H1 (cell line): ENCODE results near the gene LILRB3. TPM values are rescaled to one million over a fixed set of nuclear protein-coding genes. Genes with fewer than 3 reads are reported as not detected.

Experiments used
- CHD2 ChIP-seq: IDR thresholded peaks from 2 replicates; pipeline ENCODE4 v1.6.1; 2012; ENCODE audit warnings: low read length, improper control_type of control experiment
- EP300 ChIP-seq, 2 experiments: IDR thresholded peaks; 1 replicate in 1 of 2; 2 replicates in 1 of 2; pipeline ENCODE4 v1.6.1; 2011 to 2012; ENCODE audit warnings: low read depth in 2 of 2, low read length in 2 of 2, mild to moderate bottlenecking in 2 of 2, borderline replicate concordance in 1 of 2, inconsistent platforms in 1 of 2, moderate library complexity in 1 of 2
- GABPA ChIP-seq: IDR thresholded peaks from 2 replicates; pipeline ENCODE4 v1.6.1; 2011; ENCODE audit warnings: mild to moderate bottlenecking, low read length, moderate library complexity, borderline replicate concordance; ENCODE audit not compliant: insufficient read depth
- JUN ChIP-seq: IDR thresholded peaks from 2 replicates; pipeline ENCODE4 v1.6.1; 2011; ENCODE audit warnings: low read depth, mild to moderate bottlenecking, improper control_type of control experiment, low read length
- JUND ChIP-seq: IDR thresholded peaks from 2 replicates; pipeline ENCODE4 v1.6.1; 2011; ENCODE audit warnings: mild to moderate bottlenecking, improper control_type of control experiment, low read length
- KDM1A ChIP-seq: fragments of 200-600, 300-600 bp; sonication (generic); IDR thresholded peaks from 2 replicates; pipeline ENCODE4 v1.7.1; 2016; ENCODE audit warnings: mild to moderate bottlenecking, low read length, borderline replicate concordance
- SIRT6 ChIP-seq: IDR thresholded peaks from one replicate; pipeline ENCODE4 v1.7.1; 2012; ENCODE audit warnings: low read length, inconsistent platforms
- USF2 ChIP-seq: IDR thresholded peaks from 2 replicates; pipeline ENCODE4 v1.6.1; 2011; ENCODE audit warnings: low read length, improper control_type of control experiment
- YY1 ChIP-seq: IDR thresholded peaks from 2 replicates; pipeline ENCODE4 v1.6.1; 2011; ENCODE audit warnings: low read depth, mild to moderate bottlenecking, low read length
- polyA plus RNA-seq, 7 experiments: library from polyadenylated mRNA; depleted of rRNA in 3 of 7; stranded (reverse) in 5 of 7; unstranded in 2 of 7; fragments of >200 nt in 5 of 7; fragments of 200-250 nt in 2 of 7; gene quantifications; 1 replicate in 5 of 7; 2 replicates in 1 of 7; 4 replicates in 1 of 7; pipeline versions ENCODE4 v1.2.1 to v1.2.3, GENCODE V29; 2011 to 2013; ENCODE audit warnings: missing spikeins in 2 of 7, mixed read lengths in 2 of 7
- total RNA-seq: library from RNA; stranded (reverse); fragmentation: NEBNext Ultra II Directional; extraction: Animal tissue kit (Norgen Biotek cat#: 25700); gene quantifications from 2 replicates; pipeline ENCODE4 v1.2.1, GENCODE V29; 2021

The LILRB3 gene
- total and polyA plus RNA-seq, 2 of the 8 experiments (the other 6 are each of a cell fraction or from before 2014, with no cell fraction given): not detected

GRCh38 chr19:54256250-54257115, 33.7 kb upstream of the LILRB3 start (continued):
- no peak for TF ChIP-seq EP300 (IDR thresholded peaks at IDR 0.05; ENCODE audit: borderline replicate concordance in 1 of 2, low read depth in 2 of 2, low read length in 2 of 2)
- no peak for TF ChIP-seq CHD2
- no peak for TF ChIP-seq YY1
- no peak for TF ChIP-seq USF2
- TF ChIP-seq JUN: no peak
- TF ChIP-seq JUND: no peak
- TF ChIP-seq SIRT6: no peak
- TF ChIP-seq KDM1A: no peak
- no peak for TF ChIP-seq GABPA
